K562 (cell line): Measurements from ENCODE around the gene KCNK4. TPM values are rescaled to one million over a fixed set of nuclear protein-coding genes. Genes with fewer than 3 reads are reported as not detected.

Experiments
- E2F4 ChIP-seq: sonication (generic); formaldehyde crosslinking; IDR thresholded peaks from 2 replicates; pipeline ENCODE4 v1.8.0; 2022; ENCODE audit warnings: mild to moderate bottlenecking, low read depth, missing genetic modification reagents
- ETV1 ChIP-seq: fragments of 450-650 bp; conservative IDR thresholded peaks from 2 replicates; pipeline ENCODE4 v1.6.1; 2016; ENCODE audit warnings: missing genetic modification characterization, control low read depth, low read depth, missing compliant biosample characterization
- LEF1 ChIP-seq: fragments of 450-650 bp; IDR thresholded peaks from 2 replicates; pipeline ENCODE4 v1.6.1; 2016; ENCODE audit warnings: mild to moderate bottlenecking
- MGA ChIP-seq: fragments of 450-650 bp; IDR thresholded peaks from 2 replicates; pipeline ENCODE4 v1.6.1; 2016; ENCODE audit warnings: mild to moderate bottlenecking, moderate library complexity
- MTA3 ChIP-seq: fragments of 450-650 bp; formaldehyde crosslinking; IDR thresholded peaks from 2 replicates; pipeline ENCODE4 v1.6.1; 2017; ENCODE audit warnings: mild to moderate bottlenecking, borderline replicate concordance
- MYNN ChIP-seq, 2 experiments: sonication (generic); formaldehyde crosslinking in 1 of 2; IDR thresholded peaks; 2 replicates each; pipeline versions ENCODE4 v1.5.0 to v1.6.1; 2016 to 2020; ENCODE audit warnings: antibody characterized with exemption in 1 of 2, missing genetic modification reagents in 1 of 2
- TFE3 ChIP-seq: fragments of 450-650 bp; formaldehyde crosslinking; IDR thresholded peaks from 2 replicates; pipeline ENCODE4 v1.4.0; 2020; ENCODE audit warnings: mild to moderate bottlenecking, mixed read lengths
- USF2 ChIP-seq: sonication (generic); formaldehyde crosslinking; IDR thresholded peaks from 2 replicates; pipeline ENCODE4 v1.5.0; 2020; ENCODE audit warnings: missing genetic modification reagents
- YY1 ChIP-seq, 3 experiments: IDR thresholded peaks; 2 replicates each; pipeline ENCODE4 v1.6.1; 2011; ENCODE audit warnings: low read length in 2 of 3, mild to moderate bottlenecking in 2 of 3, moderate library complexity in 2 of 3, borderline replicate concordance in 1 of 3, control low read depth in 1 of 3, low read depth in 1 of 3; ENCODE audit not compliant: insufficient read depth in 3 of 3, insufficient replicate concordance in 2 of 3, control insufficient read depth in 1 of 3, insufficient read length in 1 of 3; ENCODE audit errors: extremely low read depth in 1 of 3
- ZNF780A ChIP-seq: fragments of 250-450 bp; sonication (Bioruptor Pico); IDR thresholded peaks from 2 replicates; pipeline ENCODE4 v1.5.0; 2021; ENCODE audit warnings: mild to moderate bottlenecking
- polyA plus RNA-seq, 8 experiments: library from polyadenylated mRNA; depleted of rRNA in 4 of 8; stranded (reverse) in 5 of 8; unstranded in 3 of 8; fragments of >200 nt; fragmentation: Nextera tagmentation in 2 of 8; fragmentation: Illumina TruSeq in 1 of 8; extraction: Ambion mirVana in 2 of 8; extraction: Trizol in 1 of 8; gene quantifications; 2 replicates each; pipeline versions ENCODE4 v1.2.1 to v1.2.3, GENCODE V29; 2011 to 2014; ENCODE audit warnings: inconsistent platforms in 1 of 8, missing spikeins in 1 of 8
- total RNA-seq, 7 experiments: library from RNA; depleted of rRNA in 6 of 7; stranded (reverse); fragments of >200 nt in 6 of 7; fragmentation: Illumina TruSeq in 2 of 7; extraction: Trizol in 2 of 7; gene quantifications; 2 replicates each; pipeline versions ENCODE4 v1.2.1 to v1.2.3, GENCODE V29; 2011 to 2021; ENCODE audit warnings: low replicate concordance in 1 of 7

The KCNK4 gene
- total and polyA plus RNA-seq, 9 of the 15 experiments (the other 6 are each of a cell fraction or from before 2014, with no cell fraction given), result not detected

GRCh38 chr11:64304316-64305072 lies 13.4 kb downstream of the KCNK4 start (continued):
- TF ChIP-seq MYNN (IDR thresholded peaks at IDR 0.05), result peak; percentile 57
- no peak for TF ChIP-seq MYNN (CRISPR knock-in tag; IDR thresholded peaks at IDR 0.05)
- TF ChIP-seq YY1 (IDR thresholded peaks at IDR 0.05; ENCODE audit: borderline replicate concordance in 1 of 3, control insufficient read depth in 1 of 3, extremely low read depth in 1 of 3, insufficient read depth in 3 of 3, insufficient read length in 1 of 3, insufficient replicate concordance in 2 of 3, low read depth in 1 of 3, low read length in 2 of 3), result peak in 1 of 3 experiments; percentile 7
- TF ChIP-seq ETV1, result peak; percentile 35; the same call in 1 of the 2 replicates
- TF ChIP-seq LEF1, result 0 out of 2 replicates have a peak, but pooled peaks have one; percentile 44
- peak; percentile 82; the same call in 1 of the 2 replicates for TF ChIP-seq MTA3
- TF ChIP-seq ZNF780A (CRISPR knock-in tag), result no peak
- TF ChIP-seq E2F4, result no peak
- TF ChIP-seq MGA, result peak; percentile 66
- peak; percentile 32 for TF ChIP-seq TFE3 (CRISPR knock-in tag)
- TF ChIP-seq USF2, result peak; percentile 52
